HG03354 (cell line): ENCODE measurements around the gene LHFPL6.

Source experiments
- ATAC-seq: cut with Tn5 transposase; IDR thresholded peaks from one replicate; pipeline ENCODE4 v1.9.1; 2021; ENCODE audit warnings: mild to moderate bottlenecking; ENCODE audit not compliant: unreplicated experiment, poor library complexity, severe bottlenecking

The LHFPL6 gene

DNA sequence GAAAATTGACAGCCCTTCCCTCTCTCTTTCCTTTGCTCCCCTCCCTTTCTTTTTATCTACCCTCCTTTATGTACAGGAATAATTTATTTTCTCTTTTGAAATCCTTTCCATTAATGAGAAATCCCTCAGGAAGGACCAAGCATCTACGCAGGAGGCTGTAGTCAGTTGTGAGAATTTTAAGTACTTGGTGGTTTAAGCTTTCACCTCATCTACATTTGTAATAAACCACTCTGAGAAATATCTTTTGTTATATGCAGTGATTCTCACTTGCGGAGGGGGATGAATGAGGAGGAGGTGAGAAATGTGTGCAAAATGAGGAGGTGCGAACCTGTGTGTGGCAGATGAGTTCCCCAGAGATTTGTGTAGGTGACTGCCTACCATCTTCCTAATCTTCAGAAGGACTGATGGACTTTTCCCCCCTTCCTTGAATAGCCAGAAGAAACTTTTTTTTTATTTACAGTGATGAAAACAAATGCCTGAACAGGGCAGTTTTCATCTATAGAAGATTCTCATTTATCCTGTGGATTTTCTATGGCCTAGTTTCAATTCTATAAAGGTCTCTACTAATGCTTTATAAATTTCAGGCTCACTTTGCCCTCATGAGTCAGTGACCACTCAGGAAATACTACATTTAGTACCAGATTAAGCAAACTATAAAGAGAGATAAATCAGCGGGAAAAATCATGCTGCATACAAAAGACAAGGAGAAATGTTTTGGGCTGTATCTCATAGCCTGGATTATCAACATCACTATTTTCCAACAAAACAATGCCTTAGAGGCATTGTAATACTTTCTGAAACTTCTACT, 118.3 kb downstream of the LHFPL6 start:
- ATAC-seq = no peak

DNA sequence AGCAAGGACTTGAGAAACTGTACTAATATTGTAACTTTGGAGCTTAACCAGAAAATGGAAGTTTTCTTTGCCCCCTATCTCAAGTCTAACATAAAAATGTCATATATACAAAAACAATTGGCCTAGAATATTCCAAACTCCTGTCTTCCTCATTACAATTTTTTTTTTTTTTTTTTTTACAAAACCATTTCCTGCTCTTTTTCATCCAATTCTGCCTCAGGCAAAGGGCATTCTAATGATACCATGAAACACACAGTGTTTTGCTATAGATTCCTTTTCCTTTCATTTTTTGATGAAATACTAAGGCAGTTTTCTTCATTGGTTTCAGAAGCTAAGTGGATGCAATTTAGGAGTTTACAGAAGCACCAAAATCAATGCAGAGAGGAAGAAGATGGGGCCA, 119.7 kb downstream of the LHFPL6 start:
- ATAC-seq = no peak

DNA sequence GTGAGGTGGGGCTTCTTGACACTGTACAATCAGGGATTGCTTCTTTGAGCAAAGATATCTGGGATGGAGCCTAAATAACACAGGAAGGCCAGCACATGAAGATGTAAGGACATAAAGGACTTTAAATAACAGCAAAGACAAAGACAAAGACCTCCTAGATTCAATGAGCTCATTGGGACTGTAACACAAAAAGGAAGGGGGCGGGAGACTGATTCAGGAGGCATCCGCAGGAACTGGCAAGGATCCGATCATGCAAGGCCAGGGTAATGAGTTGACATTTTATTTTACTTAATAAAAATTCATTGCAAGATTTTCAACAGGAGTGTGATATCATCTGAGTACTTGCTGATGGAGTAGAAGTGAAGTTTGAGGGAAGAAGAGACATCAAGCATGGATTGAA, 121.5 kb downstream of the LHFPL6 start:
- ATAC-seq = no peak

DNA sequence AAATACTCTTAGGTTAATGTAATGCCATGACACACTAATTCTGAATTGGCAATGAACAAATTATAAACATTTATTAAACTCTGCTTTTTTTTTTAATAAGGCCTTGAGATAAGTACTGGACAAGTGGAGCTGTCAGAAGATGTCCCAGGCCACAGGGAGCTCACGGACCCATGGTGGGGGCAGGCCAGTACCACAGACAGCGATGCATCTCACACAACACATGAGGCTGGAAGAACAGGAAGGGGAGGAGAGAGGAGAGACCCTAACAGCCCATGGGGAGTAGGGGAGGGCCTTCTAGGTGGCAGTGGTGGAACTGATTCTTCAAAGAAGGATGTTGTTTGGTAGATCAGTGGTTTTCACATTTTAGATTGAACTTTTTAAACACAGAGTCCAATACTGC, 128.4 kb downstream of the LHFPL6 start:
- ATAC-seq = no peak

DNA sequence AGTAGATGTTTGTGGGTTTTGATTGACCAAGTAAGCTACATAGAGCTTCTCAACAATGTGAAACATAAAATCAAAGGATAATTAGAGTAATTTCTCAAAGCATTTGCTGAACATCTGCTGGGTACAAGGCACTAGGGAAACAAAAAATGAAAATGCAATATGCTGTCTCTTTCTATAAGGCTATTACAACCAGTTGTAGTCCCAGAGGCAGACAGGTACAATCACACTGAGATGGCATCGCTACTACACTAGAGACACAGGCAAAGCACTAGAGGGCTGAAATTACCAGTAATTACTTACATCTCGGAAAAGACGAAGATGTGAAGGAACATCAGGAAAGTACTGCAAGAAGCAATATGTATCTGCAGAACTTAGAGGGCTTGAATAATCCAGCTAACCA, 133.3 kb downstream of the LHFPL6 start:
- no peak for ATAC-seq

DNA sequence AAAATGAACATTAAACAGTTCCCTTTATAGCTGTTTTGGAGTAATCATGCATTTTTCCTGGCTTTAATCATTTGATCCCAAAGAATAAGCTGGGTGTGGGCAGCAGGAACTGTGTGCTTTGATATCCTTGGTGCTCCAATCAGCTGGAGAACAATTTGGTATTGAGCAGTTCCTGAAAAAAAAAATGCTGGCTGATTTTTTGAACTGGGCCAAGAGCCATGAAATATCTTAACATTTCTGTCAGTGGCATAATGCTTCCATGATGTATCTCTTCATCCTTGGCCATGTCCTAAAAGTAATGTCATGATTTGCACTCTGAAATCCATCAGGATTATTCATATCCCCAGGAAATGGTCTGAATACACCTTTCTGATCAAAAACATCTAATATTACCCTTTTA, 134.7 kb downstream of the LHFPL6 start:
- no peak for ATAC-seq

DNA sequence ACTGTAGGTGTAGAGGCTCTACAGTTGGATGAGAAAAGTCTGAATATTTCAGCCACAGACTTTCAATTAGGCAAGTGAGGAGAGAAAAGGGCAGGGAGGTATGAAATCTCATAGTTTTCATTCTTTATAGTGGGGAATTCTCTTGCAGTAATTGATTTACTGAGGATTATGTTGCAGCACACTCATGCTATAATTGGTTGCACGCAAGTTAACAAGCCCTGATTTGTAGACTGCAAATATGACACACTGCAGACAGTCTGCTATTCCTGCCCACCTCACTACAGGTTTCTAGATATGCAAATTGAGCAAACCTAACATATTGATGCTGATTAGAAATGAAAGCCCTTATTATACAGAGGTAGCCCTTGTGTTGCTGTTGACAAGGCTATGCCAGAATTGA, 139.4 kb downstream of the LHFPL6 start:
- no peak for ATAC-seq

DNA sequence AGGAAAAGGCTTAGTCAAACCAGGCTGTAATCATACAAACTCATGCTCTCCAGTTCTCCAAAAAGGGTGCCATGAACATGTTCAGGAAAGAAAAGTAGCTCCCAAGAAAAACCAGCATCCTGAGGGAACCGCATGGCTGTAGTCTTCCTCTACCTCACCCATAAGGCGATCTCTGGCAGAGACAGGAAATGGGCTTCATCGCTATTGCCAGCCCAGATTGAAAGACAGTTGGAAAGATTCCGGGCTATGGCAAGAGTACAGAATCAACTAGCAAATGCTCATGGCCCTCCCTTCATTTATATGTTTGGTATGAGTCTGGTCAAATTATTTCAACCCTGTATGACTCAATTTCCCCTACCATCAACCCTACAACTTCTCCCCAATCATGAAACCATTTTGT, 140.1 kb downstream of the LHFPL6 start:
- ATAC-seq = no peak

DNA sequence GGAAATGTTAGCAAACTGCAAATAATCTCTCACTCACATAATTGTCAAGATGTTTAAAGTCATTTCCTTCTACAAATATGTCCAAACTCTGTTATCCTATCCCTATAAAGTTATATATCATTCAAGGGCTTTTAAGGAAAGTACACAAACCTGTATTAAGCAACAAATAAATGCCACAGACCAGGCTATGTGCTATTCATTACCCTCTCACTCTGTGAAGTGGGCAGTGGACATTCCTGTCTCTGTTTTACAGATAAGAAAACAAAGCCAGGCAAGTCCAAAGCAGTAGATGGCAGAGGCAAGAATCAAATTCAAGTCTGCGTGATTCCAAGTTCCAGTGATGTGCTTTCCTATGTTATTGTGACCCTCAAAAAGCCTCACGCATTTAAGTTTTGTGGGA, 140.6 kb downstream of the LHFPL6 start:
- ATAC-seq = no peak

DNA sequence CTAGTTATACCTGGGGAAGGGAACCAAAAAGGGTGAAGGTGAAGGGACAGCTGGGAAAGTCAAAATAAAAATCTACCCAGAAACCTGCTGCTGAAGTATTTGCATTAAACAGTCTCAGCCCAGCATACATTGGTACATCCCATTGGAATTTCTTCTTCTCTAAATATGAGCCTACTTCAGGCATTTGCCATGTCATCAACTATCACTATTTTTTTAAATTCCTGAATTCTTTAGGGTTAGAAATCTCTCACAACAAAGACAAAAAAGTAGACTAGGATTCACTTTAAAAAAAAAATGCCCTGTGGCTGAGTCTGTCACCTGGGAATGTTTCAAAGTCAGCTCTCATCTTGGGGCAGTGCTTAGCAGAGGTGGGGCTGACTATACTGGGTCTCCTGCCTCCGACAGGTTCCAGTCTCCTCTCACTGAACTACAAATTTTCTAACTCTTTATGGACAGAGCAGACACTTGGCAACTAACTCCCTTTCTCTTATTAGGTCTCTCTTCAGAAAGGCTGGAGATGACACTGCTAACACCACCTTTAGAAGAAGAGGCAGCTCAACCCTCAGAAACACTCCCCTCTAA, 141.2 kb downstream of the LHFPL6 start:
- no peak for ATAC-seq

DNA sequence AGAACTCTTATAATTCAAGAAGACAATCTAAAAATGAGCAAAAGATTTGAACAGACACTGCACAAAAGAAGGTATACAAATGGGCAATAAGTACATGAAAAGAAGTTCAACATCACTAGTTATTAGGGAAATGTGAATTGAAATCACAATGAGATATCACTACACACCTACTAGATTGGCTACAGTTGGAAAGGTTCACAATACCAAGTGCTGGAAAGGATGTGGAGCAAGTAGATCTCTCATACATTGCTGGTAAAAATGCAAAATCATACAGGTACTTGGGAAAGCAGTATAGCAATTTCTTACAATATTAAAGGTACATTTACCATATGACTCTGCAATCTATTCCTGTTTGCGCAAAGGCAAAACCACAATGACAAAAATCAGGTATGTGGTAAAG, 145.7 kb downstream of the LHFPL6 start:
- no peak for ATAC-seq

DNA sequence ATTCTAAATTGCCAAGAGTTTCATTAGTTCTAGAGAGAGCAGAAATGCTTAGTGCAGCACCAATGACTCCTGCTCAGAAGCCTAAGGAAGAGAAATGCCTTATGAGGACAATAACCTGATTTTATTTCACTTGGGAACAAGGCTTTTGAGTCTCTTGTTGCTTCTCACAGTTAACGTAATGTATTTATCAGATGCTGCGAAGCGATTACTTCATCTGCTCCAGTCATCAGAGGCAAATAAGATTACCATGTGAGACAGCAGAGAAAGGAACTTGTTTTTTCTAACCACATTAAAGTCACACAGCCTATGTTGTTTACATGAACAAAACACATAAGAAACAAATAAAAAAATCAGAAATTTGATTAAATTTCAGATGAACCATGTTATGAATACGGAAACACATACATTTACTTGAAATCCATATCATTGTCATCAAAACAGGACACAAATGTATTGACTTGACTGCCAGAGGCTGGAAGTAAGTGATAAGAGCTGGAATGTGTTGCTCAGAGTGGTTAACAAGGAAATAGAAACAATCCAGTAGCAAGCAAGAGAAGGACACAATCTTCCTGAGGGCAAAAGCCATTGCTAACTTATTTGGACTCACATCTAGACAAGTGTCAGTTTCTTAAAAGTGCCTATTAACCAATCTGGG, 147.3 kb downstream of the LHFPL6 start:
- ATAC-seq = no peak

DNA sequence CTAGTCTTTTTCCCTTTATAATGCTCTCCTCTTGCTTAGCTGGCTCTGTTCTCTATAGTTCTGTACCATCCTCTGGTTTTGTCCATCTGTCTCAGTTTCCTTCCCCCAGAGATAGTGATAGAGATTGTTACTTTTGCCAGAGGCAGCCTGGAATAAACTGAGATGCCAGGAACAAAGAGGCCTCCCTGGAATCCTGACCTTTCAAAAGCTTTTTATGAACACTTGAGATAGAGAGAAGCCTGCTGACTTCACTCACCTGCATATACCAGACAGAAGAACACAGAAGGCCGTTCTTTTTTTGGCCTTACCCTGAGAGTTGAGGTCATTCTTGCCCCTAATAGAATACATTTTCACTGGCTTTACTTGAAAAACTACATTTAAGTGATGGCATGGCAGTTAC, 150.2 kb downstream of the LHFPL6 start:
- ATAC-seq = no peak

DNA sequence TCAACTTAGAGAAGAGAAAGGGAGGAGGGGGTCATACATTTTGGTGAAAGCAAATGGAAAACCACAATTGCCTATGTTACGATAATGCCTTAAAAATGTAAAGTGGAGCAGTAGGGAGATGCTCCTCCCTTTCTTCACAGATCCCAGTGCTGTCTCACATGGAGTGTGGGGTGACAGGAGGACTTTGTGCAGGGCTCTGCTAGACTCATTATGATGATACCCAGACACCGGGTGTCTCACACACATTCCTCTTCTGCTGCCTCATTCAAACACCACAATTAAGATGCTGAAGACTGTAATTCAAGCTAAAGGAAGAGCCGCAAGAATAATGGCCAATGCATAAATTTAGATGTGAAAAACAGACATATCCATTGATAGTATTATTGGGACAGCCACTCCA, 150.6 kb downstream of the LHFPL6 start:
- ATAC-seq = no peak

DNA sequence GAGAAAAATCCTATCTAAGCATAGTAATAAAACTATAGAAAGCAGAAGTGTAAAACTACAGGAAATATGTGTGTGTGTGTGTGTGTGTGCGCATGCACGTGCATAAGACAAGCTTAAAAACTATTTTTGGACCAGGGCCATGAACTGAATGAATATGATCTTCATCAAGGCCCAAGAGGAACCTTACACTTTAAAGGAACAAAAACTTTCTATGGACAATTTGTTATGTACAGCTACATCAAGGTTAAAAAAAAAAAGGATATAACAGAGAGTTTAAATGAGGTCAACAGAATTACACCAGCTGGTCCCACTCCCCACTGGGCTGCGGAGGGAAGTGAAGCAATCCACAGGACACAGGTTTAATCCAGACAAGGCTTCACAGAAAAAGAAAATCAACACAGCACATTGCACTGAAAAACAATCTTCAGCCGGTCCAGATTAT, 151.1 kb downstream of the LHFPL6 start:
- no peak for ATAC-seq

DNA sequence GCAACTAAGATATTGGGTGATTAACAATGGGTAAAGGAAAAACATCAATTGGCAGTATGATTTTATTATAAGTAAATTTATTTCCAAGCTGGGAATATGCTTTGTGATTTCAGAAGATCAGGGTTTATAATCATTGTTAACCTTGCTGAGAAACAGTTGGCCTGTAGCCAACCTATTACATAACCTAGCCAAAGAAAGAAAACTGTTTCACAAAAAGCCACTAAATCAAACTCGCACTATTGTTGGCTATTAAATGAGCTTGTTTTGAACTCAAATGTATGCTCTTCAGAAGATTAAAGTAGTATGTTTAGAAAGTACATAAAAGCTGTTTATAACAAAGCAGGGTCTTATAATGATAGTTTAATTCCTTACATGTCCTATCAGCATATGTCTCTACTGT, 151.7 kb downstream of the LHFPL6 start:
- no peak for ATAC-seq

DNA sequence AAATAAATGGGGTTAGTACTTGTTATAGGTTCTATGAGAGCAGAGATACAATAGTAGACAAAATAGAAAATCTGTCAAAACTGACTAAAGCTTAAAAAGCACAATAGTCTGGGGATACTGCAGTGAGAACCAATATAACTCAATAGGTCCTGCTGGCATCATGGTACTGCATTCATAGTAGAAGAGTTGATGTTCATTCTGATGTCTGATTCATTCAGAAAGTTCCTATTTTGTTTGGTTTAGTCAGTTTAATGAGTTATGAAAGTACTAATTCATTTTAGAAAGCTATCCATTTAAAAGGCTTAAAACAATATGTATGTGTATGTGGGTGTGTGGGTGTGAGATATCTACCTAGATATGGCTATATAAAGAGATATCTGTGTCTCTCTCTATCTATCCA, 152.8 kb downstream of the LHFPL6 start:
- ATAC-seq = no peak

DNA sequence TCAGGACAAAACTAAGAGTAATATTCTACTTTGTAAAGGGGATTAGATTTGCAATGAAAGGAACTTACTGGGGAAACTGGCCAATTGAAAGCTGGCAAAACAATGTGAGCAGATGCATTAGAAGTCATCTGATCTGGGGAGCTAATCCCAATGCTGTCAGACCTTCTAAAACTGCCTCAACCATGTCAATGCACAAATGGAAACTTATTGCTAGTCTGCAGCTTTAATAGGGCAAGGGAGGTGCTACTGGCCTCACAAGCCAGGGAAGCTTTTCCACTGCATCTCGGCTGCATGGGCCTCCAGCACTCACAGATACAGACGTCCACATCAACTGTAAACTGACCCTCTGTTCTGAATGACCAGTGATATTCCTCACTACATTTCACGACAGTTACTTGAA, 154.2 kb downstream of the LHFPL6 start:
- ATAC-seq = no peak

DNA sequence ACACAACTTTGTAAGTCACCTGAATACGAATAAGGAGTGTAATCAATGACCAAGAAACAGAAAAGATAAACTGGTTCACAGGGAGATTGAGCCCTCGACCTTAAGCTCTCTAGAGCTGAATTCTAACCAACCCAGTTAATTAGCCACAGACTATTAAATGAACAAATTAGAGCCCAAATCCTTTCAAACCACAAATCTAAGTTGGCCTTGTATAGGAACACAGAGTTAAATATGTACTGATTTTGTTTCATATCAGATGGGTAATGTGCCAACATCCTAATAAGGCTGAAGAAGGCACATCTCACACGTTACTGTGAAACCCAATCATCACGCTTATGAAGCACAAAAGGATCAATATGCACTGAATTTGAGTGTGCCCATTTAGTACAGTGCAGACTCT, 156.1 kb downstream of the LHFPL6 start:
- ATAC-seq = no peak

DNA sequence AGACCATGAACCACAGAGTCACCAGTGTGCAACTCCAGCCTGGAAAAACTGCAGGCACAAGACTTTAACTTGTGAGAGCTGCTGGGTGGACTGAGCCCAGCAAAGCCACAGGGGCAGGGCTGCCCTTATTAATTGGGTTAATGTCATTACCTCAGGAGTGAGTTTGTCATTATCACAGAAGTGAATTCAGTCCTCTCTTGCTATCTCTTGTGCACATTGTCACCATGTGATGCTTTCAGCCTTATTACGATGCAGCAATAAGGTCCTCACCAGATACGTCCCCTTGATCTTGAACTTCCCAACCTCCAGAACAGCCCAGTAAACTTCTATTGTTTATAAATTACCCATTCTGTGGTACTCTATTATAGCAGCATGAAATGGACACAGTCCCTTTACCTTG, 158.1 kb downstream of the LHFPL6 start:
- no peak for ATAC-seq

DNA sequence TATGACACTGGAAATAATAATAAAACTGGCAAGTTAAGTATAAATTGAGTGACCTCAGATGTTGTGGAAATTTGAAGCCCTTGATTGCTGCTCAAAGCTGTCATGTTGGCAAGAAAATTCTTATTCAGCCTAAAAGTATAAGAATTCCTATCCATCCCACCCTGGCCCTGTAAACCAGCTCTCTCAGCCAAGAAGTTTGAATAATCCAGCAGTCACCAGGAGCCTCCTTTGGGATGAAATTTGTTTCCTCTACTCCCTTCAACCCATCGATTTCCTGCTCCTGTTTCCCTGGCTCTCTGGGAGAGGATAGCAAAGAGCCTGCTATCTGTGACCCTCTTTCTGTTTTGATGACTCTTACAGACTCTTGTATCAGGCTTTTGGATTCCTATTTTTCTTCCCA, 169.3 kb downstream of the LHFPL6 start:
- no peak for ATAC-seq
